GM08714 (cell line): ENCODE measurements around the gene G6PD.

Experiments
- H3K4me3 ChIP-seq: fragments of 200-500 bp; sonication (Bioruptor generic); 2 replicates; pipeline ENCODE4 v1.5.1; 2014; ENCODE audit warnings: mild to moderate bottlenecking, low read length, inconsistent platforms
- ZNF274 ChIP-seq: IDR thresholded peaks from 2 replicates; pipeline ENCODE4 v1.6.1; 2012; ENCODE audit warnings: mild to moderate bottlenecking, low read depth, low read length

The G6PD gene

GRCh38 chrX:154531626-154532025 is 15.0 kb downstream of the G6PD start:
- no peak overlapping the region for H3K4me3 ChIP-seq
- no peak for TF ChIP-seq ZNF274

- TF ChIP-seq ZNF274 = no peak
- H3K4me3 ChIP-seq = no peak overlapping the region
These were observed 16.4 kb downstream of the G6PD start for GRCh38 chrX:154530286-154530685.

- H3K4me3 ChIP-seq = no peak overlapping the region
- TF ChIP-seq ZNF274 = no peak
These were observed 17.4 kb downstream of the G6PD start for GRCh38 chrX:154529206-154529612.

GRCh38 chrX:154526901-154527675 is 19.6 kb downstream of the G6PD start:
- H3K4me3 ChIP-seq = no peak overlapping the region
- no peak for TF ChIP-seq ZNF274

DNA sequence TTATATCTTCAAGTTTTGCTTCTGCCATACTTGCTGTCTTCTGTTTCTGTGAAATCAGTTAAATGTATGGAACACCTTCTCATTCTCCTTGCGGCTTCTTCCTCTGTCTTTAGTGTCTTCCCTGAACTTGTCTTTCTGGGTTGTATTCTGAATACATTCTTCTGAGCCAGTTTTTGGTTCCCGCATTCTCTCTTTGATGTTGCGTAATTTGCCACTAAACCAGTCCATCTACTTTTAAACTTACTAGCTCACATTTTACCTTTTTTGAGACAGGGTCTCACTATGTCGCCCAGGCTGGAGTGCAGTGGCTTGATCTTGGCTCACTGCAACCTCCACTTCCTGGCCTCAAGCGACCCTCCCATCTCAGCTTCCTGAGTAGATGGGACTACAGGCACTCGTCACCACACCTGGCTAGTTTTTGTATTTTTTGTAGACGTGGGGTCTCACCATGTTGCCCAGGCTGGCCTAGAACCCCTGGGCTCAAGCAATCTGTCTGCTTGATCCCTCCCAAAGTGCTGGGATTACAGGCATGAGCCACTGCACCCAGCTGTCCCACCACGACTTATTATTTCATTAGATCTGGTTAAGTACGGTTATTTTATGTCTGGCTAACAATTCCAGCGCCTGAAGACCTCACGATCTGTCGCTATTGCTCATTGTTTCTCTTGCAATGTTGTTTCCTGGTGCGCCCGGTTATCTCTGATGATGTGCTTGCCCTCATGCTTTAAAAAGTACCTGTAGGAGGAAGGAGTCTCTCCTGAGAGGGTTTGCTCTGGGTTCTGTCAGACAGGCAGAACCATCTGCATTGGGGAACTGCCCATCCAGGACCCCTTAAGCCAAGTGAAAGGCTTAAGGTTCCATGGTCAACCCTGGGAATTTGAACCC is 20.8 kb downstream of the G6PD start:
- no peak for TF ChIP-seq ZNF274
- no peak overlapping the region for H3K4me3 ChIP-seq

GRCh38 chrX:154519389-154519788 is 27.3 kb downstream of the G6PD start:
- H3K4me3 ChIP-seq = no peak overlapping the region
- TF ChIP-seq ZNF274 = no peak

GRCh38 chrX:154517101-154517781 is 29.4 kb downstream of the G6PD start:
- TF ChIP-seq ZNF274 = no peak
- H3K4me3 ChIP-seq = no peak overlapping the region

GRCh38 chrX:154516656-154517100 is 30.0 kb downstream of the G6PD start:
- TF ChIP-seq ZNF274 = no peak
- H3K4me3 ChIP-seq = peak overlapping the region; percentile 54; the same call in 1 of the 2 replicates

GRCh38 chrX:154515966-154516655 is 30.5 kb downstream of the G6PD start, which contains the start of gene FAM3A:
Gene FAM3A (minus strand): TSS chrX:154516232. CDS start chrX:154515772, 460 bp downstream.
- H3K4me3 ChIP-seq = peak within 1 kb of the TSS; percentile 73
- no peak for TF ChIP-seq ZNF274

- TF ChIP-seq ZNF274 = no peak
- H3K4me3 ChIP-seq = peak overlapping the region; percentile 73
These were observed 31.3 kb downstream of the G6PD start for GRCh38 chrX:154515090-154515965.

- no peak for TF ChIP-seq ZNF274
- no peak overlapping the region for H3K4me3 ChIP-seq
These were observed 32.9 kb downstream of the G6PD start for GRCh38 chrX:154513716-154514115.

DNA sequence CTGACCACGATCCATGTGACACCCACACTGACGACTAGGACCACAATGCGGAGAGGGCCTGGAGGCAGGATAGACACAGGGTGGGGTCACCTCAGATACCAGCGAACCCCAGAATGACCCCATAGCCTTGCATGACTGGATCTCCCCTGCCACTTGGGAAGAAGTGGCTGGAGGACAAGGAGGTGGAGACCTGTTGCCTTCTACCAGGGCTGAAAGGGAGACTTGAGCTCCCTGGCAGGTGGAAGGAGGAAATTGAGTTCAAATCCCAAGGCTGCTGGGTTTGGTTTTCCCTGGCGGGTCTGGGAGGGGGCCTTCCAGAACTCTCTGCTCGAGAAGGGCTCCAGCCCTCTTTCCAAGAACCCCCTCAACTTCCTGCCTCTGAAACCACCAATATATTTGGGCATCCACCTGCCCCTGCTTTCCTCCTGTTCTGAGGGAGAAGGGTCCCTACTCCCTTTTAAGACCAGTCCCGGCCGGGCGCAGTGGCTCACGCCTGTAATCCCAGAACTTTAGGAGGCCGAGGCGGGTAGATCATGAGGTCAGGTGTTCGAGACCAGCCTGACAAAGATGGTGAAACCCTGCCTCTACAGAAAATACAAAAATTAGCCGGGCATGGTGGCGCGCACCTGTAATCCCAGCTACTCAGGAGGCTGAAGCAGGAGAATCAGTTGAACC is 33.6 kb downstream of the G6PD start:
- no peak for TF ChIP-seq ZNF274
- H3K4me3 ChIP-seq = no peak overlapping the region

DNA sequence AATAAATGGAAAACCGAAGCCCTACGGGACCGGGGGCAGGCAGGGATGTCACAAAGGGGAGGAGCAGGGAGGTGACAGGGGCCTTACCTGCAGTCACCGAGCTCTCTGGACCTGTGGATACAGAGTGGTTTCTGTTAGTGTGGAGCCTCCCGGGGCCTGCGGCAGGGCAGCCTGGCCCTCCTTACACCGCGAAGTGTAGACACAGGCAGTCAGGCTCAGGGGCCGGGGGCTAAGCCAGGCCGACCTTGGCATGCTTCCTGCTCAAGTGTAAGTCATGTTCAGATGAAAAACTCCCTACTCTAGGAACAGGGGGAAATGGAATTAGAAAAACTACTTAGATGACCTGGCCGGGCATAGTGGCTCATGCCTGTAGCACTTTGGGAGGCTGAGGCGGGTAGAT is 34.9 kb downstream of the G6PD start:
- H3K4me3 ChIP-seq = no peak overlapping the region
- TF ChIP-seq ZNF274 = no peak
